GM19025 (cell line): ENCODE measurements around the gene RPS29.
"Not testable (repeated sequence)": the region's sequence is repeated elsewhere in the genome, so short reads cannot be mapped to it uniquely, and the experiment has no call there.

Source experiments
- ATAC-seq: cut with Tn5 transposase; IDR thresholded peaks from one replicate; pipeline ENCODE4 v1.9.1; 2021; ENCODE audit warnings: mild to moderate bottlenecking, low read depth, moderate library complexity; ENCODE audit not compliant: unreplicated experiment

RPS29 gene

GRCh38 chr14:49585803-49586672 lies at the start of gene RPS29:
Gene RPS29 (minus strand): TSS chr14:49586380. CDS start chr14:49586346, 34 bp downstream.
- ATAC-seq = peak; percentile 89

DNA sequence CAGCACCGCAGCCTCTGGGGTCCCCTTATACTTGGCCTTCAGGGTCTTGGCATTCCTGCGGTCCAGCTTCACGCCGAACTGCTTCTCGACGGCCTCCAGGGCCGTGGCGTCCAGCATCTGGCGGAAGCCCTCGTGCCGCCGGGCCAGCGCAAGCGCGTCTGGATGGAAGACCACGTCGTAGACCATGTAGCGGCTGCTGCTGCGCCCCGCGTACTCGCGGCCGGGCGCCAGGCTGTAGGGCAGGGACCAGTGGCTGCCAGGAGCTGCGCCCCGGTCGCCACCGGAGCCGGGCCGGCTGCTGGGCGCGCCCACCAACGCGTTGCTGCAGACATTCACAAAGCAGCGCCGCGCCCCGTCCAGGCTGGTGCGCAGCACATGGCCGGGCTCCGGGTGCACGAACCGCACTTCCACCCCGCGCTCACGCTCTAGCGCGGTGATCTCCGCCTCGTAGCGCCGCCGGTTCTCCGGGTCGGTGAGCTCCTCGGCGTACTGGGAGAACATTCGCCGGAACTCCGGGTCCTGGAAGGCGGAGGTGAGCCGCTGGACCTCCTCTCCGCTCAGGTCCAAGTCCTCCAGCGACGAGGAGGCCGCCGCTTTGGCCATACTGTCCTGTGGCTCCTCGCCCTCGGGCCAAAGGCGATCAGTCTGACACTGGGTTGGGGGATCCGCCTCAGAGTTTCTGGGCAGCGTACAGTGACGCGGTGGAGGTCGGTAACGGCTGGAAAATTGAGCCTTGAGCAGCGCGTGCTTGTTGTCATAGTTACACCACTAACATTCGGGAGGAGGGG lies 48.6 kb upstream of the RPS29 start, which contains the start of gene DNAAF2:
DNAAF2 (minus strand) TSS at position 698 of the 788 bp plus-strand sequence; CDS start at position 603, 95 bp downstream.
- ATAC-seq = peak; percentile 21

DNA sequence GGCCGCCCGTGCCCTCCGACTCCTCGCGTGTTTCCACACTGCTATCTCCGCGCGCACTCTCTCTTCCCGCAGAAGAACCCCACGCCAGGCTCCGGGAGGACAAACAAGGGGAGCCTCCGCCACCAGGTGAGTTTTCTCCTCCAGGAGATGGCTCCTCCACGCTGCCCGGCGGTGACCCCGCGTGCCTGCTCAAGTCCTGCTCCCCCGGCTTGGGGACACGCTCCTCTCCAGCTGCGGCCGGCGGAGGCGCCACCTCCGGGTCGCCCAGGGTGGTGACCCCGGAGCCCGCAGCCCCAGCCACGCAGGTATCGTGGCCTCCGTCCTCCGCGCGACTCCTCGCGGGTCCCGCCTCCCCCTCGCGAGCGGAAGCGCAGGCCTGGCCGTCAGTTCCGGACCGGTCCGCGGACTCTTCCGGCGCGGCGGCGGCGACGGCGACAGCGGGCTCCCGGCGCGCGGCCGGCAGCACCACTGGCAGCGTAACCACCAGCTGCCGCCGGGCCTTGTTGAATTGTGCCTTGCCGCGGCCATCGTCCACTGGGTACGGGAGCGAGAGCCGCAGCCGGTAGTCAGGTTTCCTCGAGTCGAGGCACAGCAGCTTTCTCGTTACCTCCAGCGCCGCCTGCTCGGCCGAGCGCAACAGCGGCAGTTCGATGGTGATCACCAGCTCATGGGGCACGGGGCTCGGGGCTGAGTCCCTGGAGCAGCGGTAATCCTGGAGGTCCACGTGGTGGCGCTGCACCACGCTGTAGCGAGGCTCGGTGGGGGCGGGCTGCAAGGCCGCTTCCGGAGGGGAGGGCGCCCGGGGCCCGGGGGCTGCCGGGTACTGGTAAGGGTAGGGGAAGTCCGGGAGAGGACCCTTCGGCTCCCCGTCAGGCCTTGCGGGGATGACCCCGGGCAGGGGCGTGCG lies 47.7 kb upstream of the RPS29 start:
- peak; percentile 77 for ATAC-seq

GRCh38 chr14:49623941-49624839 lies 38.0 kb upstream of the RPS29 start:
- no peak for ATAC-seq

- no peak for ATAC-seq
Observed at GRCh38 chr14:49623387-49623786, 37.2 kb upstream of the RPS29 start.

DNA sequence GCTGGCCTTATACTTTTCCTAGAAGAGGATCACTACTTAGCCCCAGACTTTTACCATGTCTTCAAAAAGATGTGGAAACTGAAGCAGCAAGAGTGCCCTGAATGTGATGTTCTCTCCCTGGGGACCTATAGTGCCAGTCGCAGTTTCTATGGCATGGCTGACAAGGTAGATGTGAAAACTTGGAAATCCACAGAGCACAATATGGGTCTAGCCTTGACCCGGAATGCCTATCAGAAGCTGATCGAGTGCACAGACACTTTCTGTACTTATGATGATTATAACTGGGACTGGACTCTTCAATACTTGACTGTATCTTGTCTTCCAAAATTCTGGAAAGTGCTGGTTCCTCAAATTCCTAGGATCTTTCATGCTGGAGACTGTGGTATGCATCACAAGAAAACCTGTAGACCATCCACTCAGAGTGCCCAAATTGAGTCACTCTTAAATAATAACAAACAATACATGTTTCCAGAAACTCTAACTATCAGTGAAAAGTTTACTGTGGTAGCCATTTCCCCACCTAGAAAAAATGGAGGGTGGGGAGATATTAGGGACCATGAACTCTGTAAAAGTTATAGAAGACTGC lies 35.9 kb upstream of the RPS29 start:
- ATAC-seq = no peak

- ATAC-seq = peak; percentile 25
Observed at GRCh38 chr14:49621114-49621881, 35.1 kb upstream of the RPS29 start.

DNA sequence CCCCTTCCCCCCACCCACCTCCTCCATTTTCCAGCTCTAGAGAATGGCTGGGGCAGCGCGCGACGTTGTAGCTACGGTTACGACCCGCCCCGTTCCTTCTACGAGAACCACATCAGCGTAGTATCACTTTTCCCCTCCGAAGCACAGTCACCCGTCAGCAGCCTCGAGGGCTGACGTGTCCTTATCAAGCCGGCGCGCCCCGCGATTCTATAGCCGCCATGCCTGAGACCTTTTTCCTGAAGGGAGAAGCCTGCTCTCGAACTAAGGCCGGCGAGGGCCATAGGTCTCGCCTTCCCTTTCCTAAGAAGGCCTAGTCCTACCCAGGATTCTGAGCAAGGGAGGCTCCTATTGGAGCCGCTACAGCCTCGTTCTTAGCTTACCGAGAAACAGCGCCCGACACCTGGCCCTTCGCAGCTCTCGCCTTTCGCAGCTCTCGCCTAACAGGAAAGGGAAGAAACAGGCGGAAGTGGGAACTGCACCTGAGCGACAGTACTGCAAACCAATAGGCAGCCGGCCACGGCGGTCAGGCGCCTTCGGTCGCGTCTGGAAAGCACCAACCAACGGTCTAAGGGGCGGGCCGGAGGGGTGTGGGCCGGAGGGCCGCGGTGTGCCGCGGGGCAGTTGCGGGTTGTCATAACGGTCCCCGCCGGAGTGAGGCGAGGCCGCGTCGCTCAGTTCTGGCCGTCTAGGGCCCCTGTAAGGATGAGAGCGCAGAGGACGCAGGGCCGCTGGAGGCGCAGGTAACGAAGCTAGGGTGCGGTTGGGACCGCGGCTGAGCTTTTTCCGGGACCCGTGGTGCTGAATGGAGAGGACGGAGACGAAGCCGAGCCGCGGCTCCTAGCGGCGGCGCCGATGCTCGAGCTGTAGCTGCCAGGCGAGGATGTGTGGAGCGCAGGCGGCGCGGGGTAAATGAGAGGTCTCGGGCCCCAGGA lies 34.3 kb upstream of the RPS29 start, which contains the start of the genes MGAT2 and RPL36AL:
MGAT2 (plus strand) TSS at position 618 of the 932 bp plus-strand sequence. CDS start 470 bp downstream, outside the sequence.
RPL36AL (minus strand) TSS at position 445 of the 932 bp plus-strand sequence. CDS start 1,522 bp downstream, outside the sequence.
- peak; percentile 89 for ATAC-seq

GRCh38 chr14:49619730-49620129 lies 33.5 kb upstream of the RPS29 start:
- no peak for ATAC-seq

DNA sequence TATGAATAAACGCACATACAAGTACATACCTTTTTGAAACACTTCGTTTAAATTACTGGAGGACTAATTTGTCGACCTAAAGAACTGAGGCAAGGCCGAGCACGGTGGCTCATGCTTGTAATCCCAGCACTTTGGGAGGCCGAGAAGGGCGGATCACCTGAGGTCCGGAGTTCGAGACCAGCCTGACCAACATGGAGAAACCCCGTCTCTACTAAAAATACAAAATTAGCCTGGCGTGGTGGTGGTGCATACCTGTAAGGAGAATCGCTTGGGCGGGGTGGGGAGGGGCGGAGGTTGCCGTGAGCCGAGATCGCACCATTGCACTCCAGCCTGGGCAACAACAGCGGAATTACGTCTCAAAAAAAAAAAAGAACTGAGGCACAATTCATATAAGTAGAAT lies 33.1 kb upstream of the RPS29 start:
- not testable (repeated sequence) for ATAC-seq

DNA sequence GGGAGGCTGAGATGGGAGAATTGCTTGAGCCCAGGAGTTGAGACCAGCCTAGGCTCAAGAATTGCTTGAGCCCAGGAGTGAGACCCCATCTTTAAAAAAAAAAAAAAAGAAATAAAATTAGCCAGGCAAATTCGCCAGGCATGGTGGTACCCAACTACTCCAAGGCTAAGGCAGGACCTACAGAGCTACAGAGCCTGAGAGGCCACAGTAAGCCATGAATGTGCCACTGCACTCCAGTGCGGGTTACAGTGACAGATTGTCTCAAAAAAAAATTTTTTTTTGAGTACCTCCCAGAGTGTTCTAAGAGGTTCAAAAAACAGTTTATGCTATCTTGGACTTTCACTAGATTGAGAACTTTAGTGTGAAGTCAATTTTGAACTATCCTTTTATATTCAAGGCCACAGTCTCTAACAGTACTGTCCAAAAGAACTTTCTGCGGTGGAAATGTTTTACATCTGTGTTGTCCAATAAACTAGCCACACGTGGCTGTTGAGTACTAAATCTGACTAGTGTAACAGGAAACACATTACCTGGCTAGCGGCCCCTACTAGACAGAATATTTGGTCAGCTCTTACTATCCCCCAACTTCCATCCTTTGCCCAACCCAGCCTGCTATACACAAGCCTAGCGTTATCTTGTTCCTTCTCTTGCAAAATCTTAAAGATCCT lies 31.8 kb upstream of the RPS29 start:
- no peak for ATAC-seq

GRCh38 chr14:49615776-49616175 lies 29.6 kb upstream of the RPS29 start:
- no peak for ATAC-seq

DNA sequence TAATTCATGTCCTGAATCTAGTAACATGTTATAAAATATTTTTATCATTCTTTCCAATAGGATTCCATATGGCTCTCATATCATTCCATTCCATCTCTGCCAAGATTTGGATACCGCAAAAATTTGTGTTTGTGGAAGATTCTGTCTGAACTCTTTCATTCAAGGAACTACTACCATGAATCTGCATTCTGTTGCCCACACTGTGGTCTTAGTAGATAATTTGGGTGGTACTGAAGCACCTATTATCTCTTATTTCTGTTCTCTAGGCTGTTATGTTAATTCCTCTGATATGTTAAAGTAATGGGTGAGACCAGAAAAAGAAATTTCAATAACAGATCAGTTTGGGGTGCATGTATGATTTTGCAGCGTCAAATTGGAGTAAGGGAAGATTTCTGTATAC lies 28.0 kb upstream of the RPS29 start:
- no peak for ATAC-seq

DNA sequence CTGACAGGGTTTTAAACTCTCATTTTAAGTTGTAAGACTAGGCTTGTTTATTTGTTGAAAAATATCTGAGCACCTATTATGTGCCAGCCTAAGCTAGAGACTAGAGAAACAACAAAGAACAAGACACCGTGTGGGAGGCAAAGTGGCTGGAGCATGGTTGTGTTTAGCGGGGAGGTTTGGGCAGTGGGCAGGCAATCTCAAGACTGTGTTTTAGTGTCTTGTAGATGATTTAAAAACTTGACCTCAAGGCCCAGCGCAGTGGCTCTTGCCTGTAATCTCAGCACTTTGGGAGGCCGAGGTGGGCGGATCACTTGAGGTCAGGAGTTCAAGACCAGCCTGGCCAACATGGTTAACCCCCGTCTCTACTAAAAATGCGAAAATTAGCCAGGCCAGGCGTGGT lies 26.5 kb upstream of the RPS29 start:
- no peak for ATAC-seq

GRCh38 chr14:49612251-49612650 lies 26.1 kb upstream of the RPS29 start:
- ATAC-seq = no peak

GRCh38 chr14:49607583-49607982 lies 21.4 kb upstream of the RPS29 start:
- ATAC-seq = no peak
